CD4-positive, alpha-beta T cell treated with Interleukin-17A for 1 hour (primary cell): ENCODE data around the gene TFF1.
"Not testable (repeated sequence)": the region's sequence is repeated elsewhere in the genome, so short reads cannot be mapped to it uniquely, and the experiment has no call there.

ENCODE experiments used
- DNase-seq: peaks from one replicate; pipeline ENCODE4 v3.0.0-alpha.2; 2020

Gene TFF1

GRCh38 chr21:42366292-42367010 lies at the start of gene TFF1:
TFF1 (minus strand) TSS chr21:42366535; CDS start chr21:42366495, 40 bp downstream.
- DNase-seq: no peak

GRCh38 chr21:42414928-42415769 lies 48.8 kb upstream of the TFF1 start:
- peak; percentile 93 for DNase-seq

GRCh38 chr21:42414553-42414927 lies 48.2 kb upstream of the TFF1 start:
- no peak for DNase-seq

DNA sequence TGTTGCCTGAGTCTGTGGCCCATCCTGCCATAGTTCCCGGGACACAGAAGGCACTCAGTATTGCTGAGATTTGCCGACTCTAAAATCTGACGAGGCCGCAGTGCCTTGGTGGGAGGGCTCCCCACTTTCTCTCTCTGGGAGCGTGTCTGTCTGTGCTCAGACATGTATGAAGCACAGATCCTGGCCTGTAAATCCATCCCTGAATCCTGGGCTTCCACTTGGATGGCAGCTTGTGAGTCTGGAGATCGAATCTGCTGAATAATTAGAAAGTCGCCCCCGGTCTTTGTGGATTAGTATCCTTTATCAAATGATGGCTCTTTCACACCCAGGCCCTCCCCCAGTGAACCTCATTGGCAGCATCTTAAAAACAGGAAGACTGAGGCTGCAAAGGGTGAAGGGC lies 47.7 kb upstream of the TFF1 start:
- DNase-seq: peak; percentile 30

- no peak for DNase-seq
Observed at GRCh38 chr21:42413500-42413899, 47.2 kb upstream of the TFF1 start.

- DNase-seq: no peak
Observed at GRCh38 chr21:42413093-42413492, 46.8 kb upstream of the TFF1 start.

DNA sequence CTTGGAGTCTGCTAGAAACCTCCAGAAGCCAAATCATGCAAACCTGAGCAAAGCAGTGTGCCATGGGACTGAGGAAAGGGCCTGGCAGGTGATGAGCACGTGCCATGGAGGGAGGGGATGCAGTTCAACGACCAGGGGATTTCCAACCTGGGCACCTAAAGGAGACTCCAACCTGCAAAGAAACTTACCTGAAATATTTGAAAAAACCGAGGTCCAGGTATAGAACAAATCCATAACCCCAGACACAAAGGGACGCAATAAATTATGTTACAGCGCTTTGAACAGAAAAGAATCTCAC lies 46.2 kb upstream of the TFF1 start:
- no peak for DNase-seq

- no peak for DNase-seq
Observed at GRCh38 chr21:42411891-42412635, 45.7 kb upstream of the TFF1 start.

DNA sequence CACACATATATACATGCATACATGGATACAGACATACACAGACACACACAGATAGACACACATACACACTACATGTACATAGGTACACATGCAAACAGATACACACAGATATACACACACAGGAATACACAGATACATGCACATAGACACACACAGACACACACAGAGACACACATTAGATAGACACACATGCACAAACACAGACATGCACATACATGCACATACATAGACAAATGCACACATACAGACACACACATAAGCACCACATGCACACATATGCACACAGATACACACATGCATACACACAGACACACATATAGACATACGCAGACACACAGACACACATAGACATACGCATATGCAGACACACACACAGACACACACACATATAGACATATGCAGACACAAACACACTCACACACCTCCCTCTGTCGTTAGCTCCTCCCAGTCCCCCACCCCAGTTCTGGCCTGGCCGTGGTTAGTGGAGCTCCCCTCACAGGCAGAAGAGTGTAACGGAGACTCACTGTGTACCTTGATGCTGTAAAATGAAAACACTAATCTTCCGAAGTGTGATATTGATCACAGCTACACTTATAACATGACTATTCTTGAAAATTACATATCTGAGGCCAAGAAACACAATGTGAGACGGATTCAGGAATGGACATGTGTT lies 45.0 kb upstream of the TFF1 start:
- DNase-seq: peak; percentile 37

GRCh38 chr21:42409366-42409765 lies 43.0 kb upstream of the TFF1 start:
- DNase-seq: no peak

GRCh38 chr21:42408718-42409117 lies 42.4 kb upstream of the TFF1 start:
- DNase-seq: not testable (repeated sequence)

GRCh38 chr21:42407476-42407875 lies 41.1 kb upstream of the TFF1 start:
- DNase-seq: no peak

GRCh38 chr21:42406866-42407265 lies 40.5 kb upstream of the TFF1 start:
- no peak for DNase-seq

DNA sequence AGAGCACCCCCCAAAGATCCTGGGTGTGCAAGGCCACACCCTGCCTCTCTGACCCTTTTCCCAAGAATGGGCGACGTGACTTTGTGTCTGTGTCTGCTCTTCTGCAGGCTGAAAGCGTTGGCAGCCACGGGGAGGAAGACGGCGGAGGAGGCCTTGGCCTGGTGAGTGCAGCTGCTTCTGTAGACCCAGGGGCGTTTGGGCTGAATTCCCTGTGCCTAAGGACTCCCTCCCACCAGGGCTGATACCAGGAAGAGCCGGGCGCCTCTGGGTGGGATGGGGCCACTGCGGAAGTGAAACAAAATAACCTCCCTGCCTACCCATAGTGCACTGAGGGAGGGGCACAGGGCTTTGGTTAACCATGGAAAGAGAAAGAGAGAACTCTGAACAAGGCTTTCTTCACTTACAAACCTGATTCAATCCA lies 39.9 kb upstream of the TFF1 start:
- peak; percentile 68 for DNase-seq

DNA sequence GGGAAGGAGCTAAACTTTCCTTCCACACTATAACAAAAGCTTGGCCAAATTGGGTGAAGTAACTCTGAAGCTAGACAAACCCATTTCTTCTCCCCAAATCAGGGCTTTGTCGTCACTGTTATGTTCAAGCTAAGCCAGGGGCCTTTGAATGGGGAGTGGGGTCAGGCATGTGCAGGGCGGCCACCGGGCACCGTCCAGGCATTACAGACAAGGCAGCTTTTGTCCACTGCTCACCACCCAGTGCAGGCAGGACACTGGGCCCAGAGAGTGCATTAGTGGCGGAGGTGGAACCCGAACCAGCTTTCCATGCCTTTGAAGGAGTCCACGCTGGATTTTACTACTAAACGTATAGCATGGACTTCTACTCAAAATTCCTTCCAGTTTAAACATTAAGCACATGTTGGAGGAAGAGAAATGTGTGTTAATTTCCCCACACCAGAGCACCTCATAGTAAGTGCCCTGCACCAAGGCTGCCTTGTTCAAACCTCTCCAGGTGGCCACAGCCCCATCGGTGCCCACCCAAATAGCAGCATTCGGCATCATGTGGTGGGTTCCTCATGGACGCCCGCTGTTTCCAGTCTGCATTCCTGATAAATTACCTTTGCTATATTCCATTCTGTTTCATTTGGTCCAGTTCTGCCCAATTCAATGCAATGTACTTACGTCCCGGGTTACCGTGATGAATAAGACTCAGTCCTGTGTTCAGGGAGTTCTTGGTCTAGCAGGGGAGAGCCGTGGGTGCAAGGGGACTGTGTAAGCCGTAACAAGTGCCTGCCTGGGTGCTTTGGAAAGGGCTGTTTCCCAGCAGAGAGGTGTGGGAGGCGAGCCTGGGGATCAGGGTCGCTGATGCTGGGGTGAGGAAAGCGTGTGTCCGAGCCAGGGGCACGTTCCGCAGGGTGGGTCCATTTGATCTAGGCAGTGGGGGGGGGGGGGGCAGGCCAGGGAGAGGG lies 39.0 kb upstream of the TFF1 start:
- no peak for DNase-seq

- DNase-seq: no peak
Observed at GRCh38 chr21:42404539-42404938, 38.2 kb upstream of the TFF1 start.

DNA sequence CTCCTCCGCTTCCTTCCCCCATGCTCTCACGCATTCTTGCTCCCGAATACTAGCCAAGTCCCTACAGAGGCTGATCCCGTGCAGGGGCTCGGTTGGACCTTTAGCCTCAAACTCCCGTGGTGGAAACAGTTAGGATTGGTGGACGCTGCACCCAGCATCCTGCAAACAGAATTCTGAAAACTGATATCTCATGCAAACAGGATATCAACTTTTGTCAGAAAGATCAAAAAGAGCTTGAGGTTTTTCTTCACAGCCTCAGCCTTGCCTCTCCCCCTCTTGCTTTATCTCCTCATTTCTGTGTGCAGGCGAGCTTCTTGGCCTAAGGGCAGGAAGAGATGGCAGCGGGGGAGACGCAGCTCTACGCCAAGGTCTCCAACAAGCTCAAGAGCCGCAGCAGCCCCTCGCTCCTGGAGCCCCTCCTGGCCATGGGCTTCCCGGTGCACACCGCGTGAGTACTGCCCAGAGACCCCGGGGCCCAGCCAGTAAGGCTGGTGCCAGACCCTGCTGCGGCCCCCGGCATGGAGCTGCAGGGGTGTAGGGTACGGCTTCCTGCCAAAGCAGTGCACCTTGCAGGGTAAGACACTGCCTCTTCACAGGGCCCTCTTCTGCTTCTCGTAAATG lies 37.4 kb upstream of the TFF1 start, which contains the start of gene UBASH3A:
Gene UBASH3A, plus strand, starts transcription at position 292 of the 621 bp plus-strand sequence. Its CDS starts 44 bp downstream, at position 336.
- DNase-seq: peak; percentile 71

GRCh38 chr21:42401820-42402251 lies 35.5 kb upstream of the TFF1 start:
- DNase-seq: no peak

DNA sequence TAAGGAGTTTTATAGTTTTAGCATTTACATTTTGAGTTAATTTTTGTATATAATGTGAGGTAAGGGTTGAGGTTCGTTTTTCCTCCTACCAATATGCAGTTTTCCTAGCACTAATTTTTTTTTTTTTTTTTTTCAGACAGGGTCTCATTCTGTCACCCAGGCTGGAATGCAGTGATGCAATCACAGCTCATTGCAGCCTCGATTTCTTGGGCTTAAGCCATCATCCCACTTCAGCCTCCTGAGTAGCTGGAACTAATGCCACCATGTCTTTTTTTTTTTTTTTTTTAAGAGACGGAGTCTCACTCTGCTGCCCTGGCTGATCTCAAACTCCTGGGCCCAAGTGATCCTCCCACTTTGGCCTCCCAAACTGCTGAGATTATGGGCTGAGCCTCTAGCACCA lies 34.8 kb upstream of the TFF1 start:
- no peak for DNase-seq

GRCh38 chr21:42400525-42400924 lies 34.2 kb upstream of the TFF1 start:
- no peak for DNase-seq

GRCh38 chr21:42398436-42399028 lies 32.2 kb upstream of the TFF1 start:
- DNase-seq: no peak
